ENCODE data around the gene SYT14. TPM values are rescaled to one million over a fixed set of nuclear protein-coding genes. Genes with fewer than 3 reads are reported as not detected.
"Not testable (repeated sequence)": the region's sequence is repeated elsewhere in the genome, so short reads cannot be mapped to it uniquely, and the experiment has no call there.

Gene SYT14
- total RNA-seq, 4 donors from 2014 or later: 0.98 to 4.2 (median 2.0) TPM

GRCh38 chr1:209960926-209961325, 22.9 kb downstream of the SYT14 start:
- H3K4me1 ChIP-seq: no peaks in the 10 kb centered on the region
- no peaks in the 10 kb centered on the region for H3K9me3 ChIP-seq
- no peaks in the 10 kb centered on the region for H3K36me3 ChIP-seq
- no peak overlapping the region for H3K4me3 ChIP-seq
- no peak for DNase-seq (ENCODE audit: low spot score in 2 of 2)
- 73 to 75% methylated on average over 2 of the region's 2 CpGs for WGBS, 2 donors
- no peaks in the 10 kb centered on the region for H3K27me3 ChIP-seq
- no peak for TF ChIP-seq EP300 (IDR thresholded peaks at IDR 0.05)
- TF ChIP-seq CTCF (IDR thresholded peaks at IDR 0.05): no peak
- no peak for TF ChIP-seq POLR2A (IDR thresholded peaks at IDR 0.05)
- no peak overlapping the region for H3K27ac ChIP-seq

GRCh38 chr1:209962388-209962787, 24.4 kb downstream of the SYT14 start:
- 79 to 89% methylated on average over 4 of the region's 4 CpGs for WGBS, 2 donors
- Histone ChIP-seq H3K9me3 (no peaks in the 10 kb centered on the region), H3K27me3 (no peaks in the 10 kb centered on the region)

GRCh38 chr1:209962856-209963255, 24.8 kb downstream of the SYT14 start:
- H3K27me3 ChIP-seq: no peaks in the 10 kb centered on the region
- DNase-seq (ENCODE audit: low spot score in 2 of 2): no peak
- TF ChIP-seq EP300 (IDR thresholded peaks at IDR 0.05) (no peak), POLR2A (IDR thresholded peaks at IDR 0.05) (no peak), CTCF (IDR thresholded peaks at IDR 0.05) (no peak)
- H3K4me3 ChIP-seq: no peak overlapping the region
- H3K36me3 ChIP-seq: no peaks in the 10 kb centered on the region
- H3K9me3 ChIP-seq: no peaks in the 10 kb centered on the region
- H3K27ac ChIP-seq: no peak overlapping the region
- WGBS, 2 donors: 16 to 38% methylated on average over 1 of the region's 1 CpG
- no peaks in the 10 kb centered on the region for H3K4me1 ChIP-seq

More at GRCh38 chr1:209962388-209962787, 24.4 kb downstream of the SYT14 start:
- Histone ChIP-seq H3K4me3 (no peak overlapping the region), H3K4me1 (no peaks in the 10 kb centered on the region), H3K27ac (no peak overlapping the region), H3K36me3 (no peaks in the 10 kb centered on the region)
- DNase-seq (ENCODE audit: low spot score in 2 of 2): no peak
- TF ChIP-seq CTCF (IDR thresholded peaks at IDR 0.05): no peak
- TF ChIP-seq EP300 (IDR thresholded peaks at IDR 0.05): no peak
- no peak for TF ChIP-seq POLR2A (IDR thresholded peaks at IDR 0.05)

GRCh38 chr1:209965996-209966395, 28.0 kb downstream of the SYT14 start:
- H3K4me3 ChIP-seq: no peak overlapping the region
- 91 to 96% methylated on average over 9 of the region's 9 CpGs for WGBS, 2 donors
- H3K27ac ChIP-seq: no peak overlapping the region
- no peaks in the 10 kb centered on the region for H3K36me3 ChIP-seq
- no peak for TF ChIP-seq EP300 (IDR thresholded peaks at IDR 0.05)
- TF ChIP-seq CTCF (IDR thresholded peaks at IDR 0.05): no peak
- TF ChIP-seq POLR2A (IDR thresholded peaks at IDR 0.05): no peak
- H3K4me1 ChIP-seq: no peaks in the 10 kb centered on the region
- no peak for DNase-seq (ENCODE audit: low spot score in 2 of 2)
- no peaks in the 10 kb centered on the region for H3K9me3 ChIP-seq
- no peaks in the 10 kb centered on the region for H3K27me3 ChIP-seq

GRCh38 chr1:209978721-209979120, 40.7 kb downstream of the SYT14 start:
- DNase-seq (ENCODE audit: low spot score in 2 of 2); H3K27me3 ChIP-seq; H3K4me1 ChIP-seq; H3K4me3 ChIP-seq; H3K27ac ChIP-seq; H3K36me3 ChIP-seq; H3K9me3 ChIP-seq: not testable (repeated sequence)
- WGBS, 2 donors: 80 to 86% methylated on average over 10 to 14 of the region's 14 CpGs

GRCh38 chr1:209983953-209984352, 45.9 kb downstream of the SYT14 start:
- WGBS, 2 donors: 80 to 83% methylated on average over 3 of the region's 3 CpGs
- TF ChIP-seq CTCF (IDR thresholded peaks at IDR 0.05) (no peak), EP300 (IDR thresholded peaks at IDR 0.05) (no peak), POLR2A (IDR thresholded peaks at IDR 0.05) (no peak)
- no peak overlapping the region for H3K27ac ChIP-seq

More at GRCh38 chr1:209983953-209984352, 45.9 kb downstream of the SYT14 start:
- Histone ChIP-seq H3K9me3 (peaks cover 0 to 14% (median 0%) of the 10 kb centered on the region in 4 donors), H3K4me1 (no peaks in the 10 kb centered on the region), H3K27me3 (no peaks in the 10 kb centered on the region), H3K4me3 (no peak overlapping the region), H3K36me3 (no peaks in the 10 kb centered on the region)
- no peak for DNase-seq (ENCODE audit: low spot score in 2 of 2)

All from tibial nerve (tissue), 4 donors.